ENCODE measurements around the gene JUND. TPM values are rescaled to one million over a fixed set of nuclear protein-coding genes. Genes with fewer than 3 reads are reported as not detected.

The JUND gene
- polyA plus RNA-seq, 1 of the 3 experiments (the other 2 are of a cell fraction): 115 TPM

DNA sequence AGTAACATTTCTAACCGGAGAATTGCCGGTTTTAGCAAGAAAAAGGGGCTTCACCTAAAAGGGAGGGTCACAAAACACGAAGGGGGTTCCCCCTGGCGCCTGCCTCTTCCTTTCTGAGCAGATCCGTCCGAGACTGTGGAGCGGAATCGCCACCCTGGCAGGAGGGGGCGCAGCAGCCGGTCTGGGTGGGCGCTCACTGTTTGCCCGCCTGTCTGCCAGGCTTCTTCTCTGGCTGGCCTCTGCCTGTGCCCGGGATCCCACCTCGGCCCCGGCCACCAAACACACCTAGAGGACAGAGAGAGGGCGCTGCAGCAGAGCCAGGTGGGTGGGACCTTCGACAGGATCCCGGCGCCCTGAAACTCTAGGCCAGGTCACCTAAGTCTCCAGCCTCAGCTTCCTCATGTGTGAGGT lies 25.9 kb upstream of the JUND start:
- peaks cover 18 to 23% of the 10 kb centered on the region in 2 experiments; a peak in 3 of 4 replicates for H3K4me1 ChIP-seq (ENCODE audit: control insufficient read depth in 1 of 2, insufficient read depth in 2 of 2, low read depth in 1 of 2, low read length in 1 of 2)
- H3K9ac ChIP-seq: no peak overlapping the region
- peak; percentile 11 for DNase-seq
- H2AFZ ChIP-seq (ENCODE audit: low read depth): no peak overlapping the region
- H3F3A ChIP-seq (replicated peaks; ENCODE audit: insufficient read depth): peaks cover 18% of the 10 kb centered on the region
- H3K9me2 ChIP-seq: no peaks in the 10 kb centered on the region
- no peaks in the 10 kb centered on the region for H4K20me1 ChIP-seq (ENCODE audit: insufficient read depth)
- no peaks in the 10 kb centered on the region for H3K9me3 ChIP-seq
- no peaks in the 10 kb centered on the region for H3K79me2 ChIP-seq (ENCODE audit: insufficient read depth)
- POLR2A ChIA-PET: no interaction called here
- WGBS (ENCODE audit: low lambda C conversion rate): 94% methylated on average over 12 of the region's 19 CpGs
- peaks cover 0 to 46% of the 10 kb centered on the region in 2 experiments for H3K36me3 ChIP-seq (replicated peaks in 1 of 2; ENCODE audit: control insufficient read depth in 1 of 2, insufficient read depth in 2 of 2, low read length in 1 of 2)
- CTCF ChIA-PET: interaction anchor here (0.9 to 1.3 kb wide), 4 partner anchors 15 to 29 kb away, joined by 3 to 5 read pairs (median 4); no protein-coding TSS in a partner anchor
- TF ChIP-seq, protein P1, sequence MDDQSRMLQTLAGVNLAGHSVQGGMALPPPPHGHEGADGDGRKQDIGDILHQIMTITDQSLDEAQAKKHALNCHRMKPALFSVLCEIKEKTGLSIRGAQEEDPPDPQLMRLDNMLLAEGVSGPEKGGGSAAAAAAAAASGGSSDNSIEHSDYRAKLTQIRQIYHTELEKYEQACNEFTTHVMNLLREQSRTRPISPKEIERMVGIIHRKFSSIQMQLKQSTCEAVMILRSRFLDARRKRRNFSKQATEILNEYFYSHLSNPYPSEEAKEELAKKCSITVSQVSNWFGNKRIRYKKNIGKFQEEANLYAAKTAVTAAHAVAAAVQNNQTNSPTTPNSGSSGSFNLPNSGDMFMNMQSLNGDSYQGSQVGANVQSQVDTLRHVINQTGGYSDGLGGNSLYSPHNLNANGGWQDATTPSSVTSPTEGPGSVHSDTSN (IDR thresholded peaks at IDR 0.05): no peak
- TF ChIP-seq EP300 (IDR thresholded peaks at IDR 0.05; ENCODE audit: borderline replicate concordance in 1 of 2, low read depth in 1 of 2, low read length in 1 of 2): no peak
- no peak for TF ChIP-seq MEF2A (IDR thresholded peaks at IDR 0.05; ENCODE audit: borderline replicate concordance, low read depth)
- TF ChIP-seq CHD2 (IDR thresholded peaks at IDR 0.05; ENCODE audit: low read length, partially characterized antibody): no peak
- TF ChIP-seq YY1 (IDR thresholded peaks at IDR 0.05; ENCODE audit: low read depth): no peak
- TF ChIP-seq, protein P2, sequence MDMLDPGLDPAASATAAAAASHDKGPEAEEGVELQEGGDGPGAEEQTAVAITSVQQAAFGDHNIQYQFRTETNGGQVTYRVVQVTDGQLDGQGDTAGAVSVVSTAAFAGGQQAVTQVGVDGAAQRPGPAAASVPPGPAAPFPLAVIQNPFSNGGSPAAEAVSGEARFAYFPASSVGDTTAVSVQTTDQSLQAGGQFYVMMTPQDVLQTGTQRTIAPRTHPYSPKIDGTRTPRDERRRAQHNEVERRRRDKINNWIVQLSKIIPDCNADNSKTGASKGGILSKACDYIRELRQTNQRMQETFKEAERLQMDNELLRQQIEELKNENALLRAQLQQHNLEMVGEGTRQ (IDR thresholded peaks at IDR 0.05; ENCODE audit: borderline replicate concordance, low read depth, low read length): no peak
- TF ChIP-seq, protein P3, sequence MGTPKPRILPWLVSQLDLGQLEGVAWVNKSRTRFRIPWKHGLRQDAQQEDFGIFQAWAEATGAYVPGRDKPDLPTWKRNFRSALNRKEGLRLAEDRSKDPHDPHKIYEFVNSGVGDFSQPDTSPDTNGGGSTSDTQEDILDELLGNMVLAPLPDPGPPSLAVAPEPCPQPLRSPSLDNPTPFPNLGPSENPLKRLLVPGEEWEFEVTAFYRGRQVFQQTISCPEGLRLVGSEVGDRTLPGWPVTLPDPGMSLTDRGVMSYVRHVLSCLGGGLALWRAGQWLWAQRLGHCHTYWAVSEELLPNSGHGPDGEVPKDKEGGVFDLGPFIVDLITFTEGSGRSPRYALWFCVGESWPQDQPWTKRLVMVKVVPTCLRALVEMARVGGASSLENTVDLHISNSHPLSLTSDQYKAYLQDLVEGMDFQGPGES (IDR thresholded peaks at IDR 0.05; ENCODE audit: low read depth, low read length): no peak
- TF ChIP-seq FOXM1 (IDR thresholded peaks at IDR 0.05; ENCODE audit: low read depth): no peak
- TF ChIP-seq TAF1 (IDR thresholded peaks at IDR 0.05; ENCODE audit: borderline replicate concordance, low read depth, low read length): no peak
- TF ChIP-seq RFX5 (IDR thresholded peaks at IDR 0.05; ENCODE audit: low read length): no peak
- TF ChIP-seq TCF12 (IDR thresholded peaks at IDR 0.05): no peak
- no peak for TF ChIP-seq SIN3A (IDR thresholded peaks at IDR 0.05; ENCODE audit: borderline replicate concordance, low read depth, low read length)
- TF ChIP-seq SMC3 (IDR thresholded peaks at IDR 0.05; ENCODE audit: low read depth, low read length): no peak
- TF ChIP-seq MXI1 (IDR thresholded peaks at IDR 0.05; ENCODE audit: low read depth, low read length): no peak
- TF ChIP-seq ELF1 (IDR thresholded peaks at IDR 0.05): no peak
- H3K27ac ChIP-seq (ENCODE audit: low read depth in 2 of 2, low read length in 1 of 2): no peak overlapping the region
- no peak overlapping the region for H3K4me2 ChIP-seq
- no peak overlapping the region for H3K4me3 ChIP-seq (ENCODE audit: low read depth in 2 of 2, low read length in 1 of 2)
- H3K27me3 ChIP-seq (ENCODE audit: insufficient read depth): no peaks in the 10 kb centered on the region

DNA sequence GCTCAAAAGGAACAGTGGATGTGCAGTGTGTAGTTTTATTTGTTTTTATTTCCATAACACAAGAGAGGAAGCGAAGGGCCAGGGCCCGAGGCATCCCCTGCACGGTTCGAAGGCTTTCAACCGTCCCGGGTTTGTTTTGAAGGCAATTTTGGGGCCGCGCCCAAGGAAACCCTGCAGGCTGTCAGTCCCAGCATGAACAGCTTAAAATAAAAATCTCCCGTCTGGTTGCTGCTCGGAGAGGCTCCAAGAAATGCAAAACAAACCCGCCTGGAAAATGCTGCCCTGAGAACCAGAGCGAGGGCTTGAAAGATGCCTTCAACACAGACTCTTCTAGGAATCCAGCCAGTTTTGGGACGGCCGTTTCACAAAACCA lies 25.5 kb upstream of the JUND start:
- DNase-seq: no peak
- H3K9me3 ChIP-seq: no peaks in the 10 kb centered on the region
- 0 out of 4 replicates have a peak overlapping the region, but pooled peaks of 1 of the 2 experiments have one; percentile 12 for H3K27ac ChIP-seq (ENCODE audit: low read depth in 2 of 2, low read length in 1 of 2)
- no peak overlapping the region for H3K9ac ChIP-seq
- H3K27me3 ChIP-seq (ENCODE audit: insufficient read depth): no peaks in the 10 kb centered on the region
- no peak overlapping the region for H3K4me2 ChIP-seq
- ChIA-PET POLR2A (no interaction called here), CTCF (interaction anchor here (0.9 to 1.3 kb wide), 4 partner anchors 15 to 29 kb away, joined by 3 to 5 read pairs (median 4); no protein-coding TSS in a partner anchor)
- peaks cover 18 to 23% of the 10 kb centered on the region in 2 experiments; a peak in 3 of 4 replicates for H3K4me1 ChIP-seq (ENCODE audit: control insufficient read depth in 1 of 2, insufficient read depth in 2 of 2, low read depth in 1 of 2, low read length in 1 of 2)
- no peaks in the 10 kb centered on the region for H3K9me2 ChIP-seq
- no peak overlapping the region for H2AFZ ChIP-seq (ENCODE audit: low read depth)
- no peak for TF ChIP-seq EZH2phosphoT487 (IDR thresholded peaks at IDR 0.05; ENCODE audit: borderline replicate concordance, low read depth)
- peaks cover 0 to 43% of the 10 kb centered on the region in 2 experiments for H3K36me3 ChIP-seq (replicated peaks in 1 of 2; ENCODE audit: control insufficient read depth in 1 of 2, insufficient read depth in 2 of 2, low read length in 1 of 2)
- 94% methylated on average over 14 of the region's 14 CpGs for WGBS (ENCODE audit: low lambda C conversion rate)
- no peak overlapping the region for H3K4me3 ChIP-seq (ENCODE audit: low read depth in 2 of 2, low read length in 1 of 2)
- no peaks in the 10 kb centered on the region for H4K20me1 ChIP-seq (ENCODE audit: insufficient read depth)
- H3F3A ChIP-seq (replicated peaks; ENCODE audit: insufficient read depth): peaks cover 18% of the 10 kb centered on the region
- no peaks in the 10 kb centered on the region for H3K79me2 ChIP-seq (ENCODE audit: insufficient read depth)
